H9 (cell line): ENCODE data around the gene EHHADH. TPM values are rescaled to one million over a fixed set of nuclear protein-coding genes. Genes with fewer than 3 reads are reported as not detected.
"Not testable (repeated sequence)": the region's sequence is repeated elsewhere in the genome, so short reads cannot be mapped to it uniquely, and the experiment has no call there.

Experiments used
- DNase-seq: peaks from one replicate; pipeline ENCODE4 v3.0.0-alpha.2; 2017
- H2AFZ ChIP-seq: one replicate; pipeline ENCODE4 v1.6.1; 2013; ENCODE audit warnings: mild to moderate bottlenecking, low read length, control low read depth, moderate library complexity
- H2AK5ac ChIP-seq: 2 replicates; pipeline ENCODE4 v1.6.1; 2013; ENCODE audit warnings: low read length, control low read depth, mixed read lengths; ENCODE audit not compliant: insufficient read length
- H2BK120ac ChIP-seq: one replicate; pipeline ENCODE4 v1.6.1; 2013; ENCODE audit warnings: low read depth, mild to moderate bottlenecking, low read length, control low read depth, inconsistent platforms; ENCODE audit not compliant: poor library complexity, severe bottlenecking
- H2BK12ac ChIP-seq: 2 replicates; pipeline ENCODE4 v1.6.1; 2013; ENCODE audit warnings: low read length, control low read depth, mixed read lengths, low read depth; ENCODE audit not compliant: insufficient read length
- H2BK15ac ChIP-seq: 2 replicates; pipeline ENCODE4 v1.6.1; 2013; ENCODE audit warnings: low read depth, low read length, control low read depth
- H2BK20ac ChIP-seq: one replicate; pipeline ENCODE4 v1.6.1; 2013; ENCODE audit warnings: low read depth, mild to moderate bottlenecking, low read length, control low read depth, inconsistent platforms; ENCODE audit not compliant: poor library complexity, severe bottlenecking
- H2BK5ac ChIP-seq: 2 replicates; pipeline ENCODE4 v1.6.1; 2013; ENCODE audit warnings: low read length, control low read depth, mixed read lengths; ENCODE audit not compliant: insufficient read length
- H3K14ac ChIP-seq: 2 replicates; pipeline ENCODE4 v1.6.1; 2013; ENCODE audit warnings: low read length, control low read depth; ENCODE audit not compliant: insufficient read depth
- H3K18ac ChIP-seq: 2 replicates; pipeline ENCODE4 v1.6.1; 2013; ENCODE audit warnings: low read depth, mild to moderate bottlenecking, mixed read lengths, low read length, control low read depth; ENCODE audit not compliant: insufficient read length
- H3K23ac ChIP-seq: 2 replicates; pipeline ENCODE4 v1.6.1; 2013; ENCODE audit warnings: low read length, control low read depth, mixed read lengths, low read depth; ENCODE audit not compliant: insufficient read length
- H3K23me2 ChIP-seq: 2 replicates; pipeline ENCODE4 v1.6.1; 2013; ENCODE audit warnings: low read depth, mild to moderate bottlenecking, mixed read lengths, low read length, control low read depth; ENCODE audit not compliant: insufficient read length, poor library complexity, severe bottlenecking
- H3K27ac ChIP-seq: 2 replicates; pipeline ENCODE4 v1.5.1; 2013; ENCODE audit warnings: low read length, control low read depth, mixed read lengths, low read depth; ENCODE audit not compliant: insufficient read length
- H3K27me3 ChIP-seq: 2 replicates; pipeline ENCODE4 v1.6.1; 2013; ENCODE audit warnings: low read length, control low read depth, inconsistent platforms; ENCODE audit not compliant: insufficient read depth
- H3K4ac ChIP-seq: 2 replicates; pipeline ENCODE4 v1.6.1; 2013; ENCODE audit warnings: low read depth, mild to moderate bottlenecking, control low read depth, inconsistent platforms, low read length, moderate library complexity
- H3K4me1 ChIP-seq: 2 replicates; pipeline ENCODE4 v1.6.1; 2013; ENCODE audit warnings: low read length, control low read depth, inconsistent platforms; ENCODE audit not compliant: insufficient read depth
- H3K4me2 ChIP-seq: 2 replicates; pipeline ENCODE4 v1.6.1; 2013; ENCODE audit warnings: low read length, control low read depth, mixed read lengths; ENCODE audit not compliant: insufficient read length, insufficient read depth
- H3K56ac ChIP-seq: 2 replicates; pipeline ENCODE4 v1.6.1; 2013; ENCODE audit warnings: low read depth, mild to moderate bottlenecking, mixed read lengths, low read length, control low read depth; ENCODE audit not compliant: insufficient read length
- H3K79me1 ChIP-seq: 2 replicates; pipeline ENCODE4 v1.6.1; 2013; ENCODE audit warnings: low read depth, mild to moderate bottlenecking, moderate library complexity, low read length, control low read depth, inconsistent platforms; ENCODE audit not compliant: insufficient read depth, poor library complexity, severe bottlenecking
- H3K79me2 ChIP-seq: 2 replicates; pipeline ENCODE4 v1.6.1; 2013; ENCODE audit warnings: low read length, control low read depth, inconsistent platforms; ENCODE audit not compliant: insufficient read depth
- H3K9ac ChIP-seq: 2 replicates; pipeline ENCODE4 v1.6.1; 2013; ENCODE audit warnings: low read length, control low read depth, mixed read lengths; ENCODE audit not compliant: insufficient read length; ENCODE audit errors: extremely low read depth
- H3K9me3 ChIP-seq: one replicate; pipeline ENCODE4 v1.6.1; 2013; ENCODE audit warnings: low read depth, low read length, inconsistent platforms; ENCODE audit not compliant: control insufficient read depth
- H3T11ph ChIP-seq: one replicate; pipeline ENCODE4 v1.6.1; 2013; ENCODE audit warnings: mild to moderate bottlenecking, low read length, control low read depth, inconsistent platforms
- H4K20me1 ChIP-seq: one replicate; pipeline ENCODE4 v1.6.1; 2013; ENCODE audit not compliant: control insufficient read depth, insufficient read length, insufficient read depth
- H4K5ac ChIP-seq: 2 replicates; pipeline ENCODE4 v1.6.1; 2013; ENCODE audit warnings: low read depth, mild to moderate bottlenecking, mixed read lengths, low read length, control low read depth; ENCODE audit not compliant: insufficient read length
- H4K8ac ChIP-seq: replicated peaks from 2 replicates; pipeline ENCODE4 v1.6.1; 2013; ENCODE audit warnings: low read length, control low read depth, mixed read lengths, low read depth; ENCODE audit not compliant: insufficient read length
- H4K91ac ChIP-seq: 2 replicates; pipeline ENCODE4 v1.6.1; 2013; ENCODE audit warnings: low read depth, mild to moderate bottlenecking, moderate library complexity, mixed read lengths, low read length, control low read depth; ENCODE audit not compliant: insufficient read length
- H3K27ac Mint-ChIP-seq, 3 experiments: 2 replicates in 2 of 3; 3 replicates in 1 of 3; pipeline ENCODE4 v1.8.0; 2020 to 2021; ENCODE audit warnings: mixed read lengths in 3 of 3, mild to moderate bottlenecking in 1 of 3, moderate library complexity in 1 of 3
- H3K27me3 Mint-ChIP-seq: 2 replicates; pipeline ENCODE4 v1.8.0; 2021; ENCODE audit warnings: low read depth, mild to moderate bottlenecking, moderate library complexity, mixed read lengths
- H3K36me3 Mint-ChIP-seq, 3 experiments: 2 replicates in 2 of 3; 3 replicates in 1 of 3; pipeline ENCODE4 v1.8.0; 2020 to 2021; ENCODE audit warnings: low read depth in 3 of 3, mixed read lengths in 3 of 3; ENCODE audit not compliant: insufficient read depth in 1 of 3
- H3K4me1 Mint-ChIP-seq, 2 experiments: 2 replicates each; pipeline ENCODE4 v1.8.0; 2020; ENCODE audit warnings: mixed read lengths in 2 of 2
- H3K4me3 Mint-ChIP-seq, 2 experiments: 2 replicates in 1 of 2; 3 replicates in 1 of 2; pipeline ENCODE4 v1.8.0; 2020 to 2021; ENCODE audit warnings: mild to moderate bottlenecking in 2 of 2, mixed read lengths in 2 of 2, moderate library complexity in 1 of 2
- H3K9me3 Mint-ChIP-seq, 2 experiments: 2 replicates in 1 of 2; 3 replicates in 1 of 2; pipeline ENCODE4 v1.8.0; 2020; ENCODE audit warnings: mild to moderate bottlenecking in 2 of 2, mixed read lengths in 2 of 2, moderate library complexity in 1 of 2
- CTCF ChIP-seq: fragments of 200-600 bp; sonication (generic); conservative IDR thresholded peaks from 3 replicates; pipeline ENCODE4 v1.8.0; 2021; ENCODE audit warnings: antibody characterized with exemption, mild to moderate bottlenecking
- WGBS: extraction: QIAGEN DNeasy Blood & Tissue Kit; methylation state at CpG from one replicate; pipeline ENCODE4 v1.1.7; 2013; ENCODE audit warnings: missing lambda C conversion rate, low lambda C conversion rate, mixed read lengths; ENCODE audit not compliant: insufficient read length; ENCODE audit errors: extremely low coverage; 5-methylcytosine and 5-hydroxymethylcytosine counted together
- long read RNA-seq: library from polyadenylated mRNA; unstranded; transcript quantifications from one replicate; pipeline ENCODE4 v2.0.0, GENCODE V29; 2020
- total RNA-seq: library from RNA; stranded (reverse); gene quantifications from 2 replicates; pipeline ENCODE4 v1.2.1, GENCODE V29; 2021

EHHADH gene
- total RNA-seq, result 2.1 and 2.7 TPM in 2 replicates
- long read RNA-seq, partial matches to known transcripts, result 2 of 12 reads
- long read RNA-seq, other reads (novel, unspliced or antisense), result 7 of 12 reads

GRCh38 chr3:185253645-185254410 is at the start of gene EHHADH:
Gene EHHADH, minus strand, starts transcription at chr3:185254049. Its CDS starts 27 bp downstream, at chr3:185254022.
- Histone ChIP-seq H3K27ac (no peak within 1 kb of the TSS), H2BK15ac (no peak within 1 kb of the TSS), H2AFZ (no peak within 1 kb of the TSS), H3K9ac (no peak within 1 kb of the TSS), H3K14ac (peak within 1 kb of the TSS; percentile 85; the same call in 1 of the 2 replicates), H3K4me2 (peak within 1 kb of the TSS; percentile 6), H3K23me2 (peaks cover 4% of the 10 kb centered on the region), H4K91ac (no peak within 1 kb of the TSS), H3K27me3 (no peaks in the 10 kb centered on the region), H2AK5ac (no peak within 1 kb of the TSS), H3K79me1 (no peaks in the 10 kb centered on the region), H3K56ac (no peak within 1 kb of the TSS), H3K4me1 (no peaks in the 10 kb centered on the region), H2BK5ac (no peak within 1 kb of the TSS), H3K4ac (no peak within 1 kb of the TSS), H3T11ph (no peak within 1 kb of the TSS), H2BK12ac (no peak within 1 kb of the TSS), H2BK120ac (no peak within 1 kb of the TSS), H4K8ac (no peak within 1 kb of the TSS), H2BK20ac (no peak within 1 kb of the TSS), H3K79me2 (no peaks in the 10 kb centered on the region), H4K20me1 (no peaks in the 10 kb centered on the region), H3K18ac (peak within 1 kb of the TSS; percentile 13), H3K23ac (no peak within 1 kb of the TSS), H3K9me3 (no peaks in the 10 kb centered on the region), H4K5ac (no peak within 1 kb of the TSS)
- Mint-ChIP-seq H3K4me3 (peak within 1 kb of the TSS; percentile 53 to 58; a peak in 3 of 5 replicates), H3K27ac (no peak within 1 kb of the TSS; a peak in 1 of 7 replicates), H3K27me3 (peaks cover 5% of the 10 kb centered on the region), H3K9me3 (peaks cover 17 to 21% of the 10 kb centered on the region in 2 experiments), H3K4me1 (peaks cover 5 to 8% of the 10 kb centered on the region in 2 experiments; a peak in 3 of 4 replicates), H3K36me3 (peaks cover 4 to 10% (median 8%) of the 10 kb centered on the region in 3 experiments; a peak in 5 of 7 replicates)
- peak; percentile 67 for DNase-seq
- TF ChIP-seq CTCF, result no peak
- no CpG with 5 or more reads among the region's 53 CpGs for WGBS

DNA sequence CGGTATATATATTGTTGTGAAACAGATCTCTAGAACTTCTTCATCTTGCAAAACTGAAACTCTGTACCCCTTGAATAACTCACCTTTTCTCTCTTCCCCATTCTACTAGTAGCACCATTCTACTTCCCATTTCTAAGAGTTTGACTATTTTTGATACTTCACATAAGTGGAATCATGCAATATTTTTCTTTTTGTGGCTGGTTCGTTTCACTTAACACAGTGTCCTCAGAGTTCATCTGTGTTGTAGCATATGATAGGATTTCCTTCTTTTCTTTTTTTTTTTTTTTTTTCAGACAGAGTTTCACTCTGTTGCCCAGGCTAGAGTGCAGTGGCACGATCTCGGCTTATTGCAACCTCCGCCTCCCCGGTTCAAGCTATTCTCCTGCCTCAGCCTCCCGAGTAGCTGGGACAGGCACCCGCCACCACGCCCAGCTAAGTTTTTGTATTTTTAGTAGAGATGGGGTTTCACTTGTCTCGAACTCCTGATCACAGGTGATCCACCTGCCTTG is 46.1 kb upstream of the EHHADH start:
- H3K27ac ChIP-seq, H3K4ac ChIP-seq, H2BK20ac ChIP-seq, H2BK12ac ChIP-seq, H2AK5ac ChIP-seq, H4K8ac ChIP-seq, H3K4me2 ChIP-seq, H4K5ac ChIP-seq, H3K4me1 Mint-ChIP-seq, H2AFZ ChIP-seq, DNase-seq, H3K23me2 ChIP-seq, H3K4me3 Mint-ChIP-seq, H3K23ac ChIP-seq, H3K27me3 ChIP-seq, H3K9me3 Mint-ChIP-seq, H2BK15ac ChIP-seq, H3K18ac ChIP-seq, H3K79me2 ChIP-seq, H2BK5ac ChIP-seq, H3K79me1 ChIP-seq, H3T11ph ChIP-seq, H3K56ac ChIP-seq, H3K9ac ChIP-seq, H2BK120ac ChIP-seq, H4K91ac ChIP-seq, H3K14ac ChIP-seq, H3K27me3 Mint-ChIP-seq, H4K20me1 ChIP-seq, H3K4me1 ChIP-seq, H3K27ac Mint-ChIP-seq, H3K9me3 ChIP-seq, H3K36me3 Mint-ChIP-seq: not testable (repeated sequence)
- no CpG with 5 or more reads among the region's 10 CpGs for whole genome bisulfite sequencing
